ENCODE measurements around the gene PEX7.

DNA sequence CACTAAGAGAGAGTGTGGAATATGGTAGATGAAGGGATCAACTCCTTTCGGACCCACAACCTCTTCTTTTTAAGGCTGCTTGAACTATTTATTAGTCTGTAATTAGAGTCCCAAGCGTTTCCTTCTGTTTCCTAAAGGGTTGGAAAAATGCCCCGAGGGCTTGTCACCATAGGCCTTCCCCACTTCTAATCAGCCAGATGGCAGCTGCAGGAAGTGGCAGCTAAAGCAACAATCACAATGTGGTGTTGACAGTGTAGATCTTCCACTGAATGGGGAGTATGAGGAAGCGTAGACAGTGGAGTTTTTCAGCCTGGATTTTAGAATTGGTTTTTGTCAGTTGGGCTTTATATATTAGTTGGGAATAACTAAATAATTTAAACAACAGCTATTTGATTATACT is 140.3 kb downstream of the PEX7 start:
- TF ChIP-seq, protein P1, sequence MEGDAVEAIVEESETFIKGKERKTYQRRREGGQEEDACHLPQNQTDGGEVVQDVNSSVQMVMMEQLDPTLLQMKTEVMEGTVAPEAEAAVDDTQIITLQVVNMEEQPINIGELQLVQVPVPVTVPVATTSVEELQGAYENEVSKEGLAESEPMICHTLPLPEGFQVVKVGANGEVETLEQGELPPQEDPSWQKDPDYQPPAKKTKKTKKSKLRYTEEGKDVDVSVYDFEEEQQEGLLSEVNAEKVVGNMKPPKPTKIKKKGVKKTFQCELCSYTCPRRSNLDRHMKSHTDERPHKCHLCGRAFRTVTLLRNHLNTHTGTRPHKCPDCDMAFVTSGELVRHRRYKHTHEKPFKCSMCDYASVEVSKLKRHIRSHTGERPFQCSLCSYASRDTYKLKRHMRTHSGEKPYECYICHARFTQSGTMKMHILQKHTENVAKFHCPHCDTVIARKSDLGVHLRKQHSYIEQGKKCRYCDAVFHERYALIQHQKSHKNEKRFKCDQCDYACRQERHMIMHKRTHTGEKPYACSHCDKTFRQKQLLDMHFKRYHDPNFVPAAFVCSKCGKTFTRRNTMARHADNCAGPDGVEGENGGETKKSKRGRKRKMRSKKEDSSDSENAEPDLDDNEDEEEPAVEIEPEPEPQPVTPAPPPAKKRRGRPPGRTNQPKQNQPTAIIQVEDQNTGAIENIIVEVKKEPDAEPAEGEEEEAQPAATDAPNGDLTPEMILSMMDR (conservative IDR thresholded peaks at IDR 0.05; ENCODE audit: low read depth, low read length): no peak
- TF ChIP-seq EZH2 (IDR thresholded peaks at IDR 0.05; ENCODE audit: low read length, unreplicated experiment): no peak

Measured in PC-3 (cell line).